Mucosa of descending colon (tissue), 3 donors: Measurements from ENCODE around the gene FGF1. TPM values are rescaled to one million over a fixed set of nuclear protein-coding genes. Genes with fewer than 3 reads are reported as not detected.

Experiments used
- ATAC-seq: fragments of 200-7000 bp; cut with Tn5 transposase; one replicate; pipeline ENCODE4 v1.9.1; 2020; ENCODE audit warnings: mild to moderate bottlenecking, moderate library complexity
- DNase-seq, 3 donors: peaks; one replicate each; pipeline ENCODE4 v3.0.0-alpha.2; 2020
- H3K36me3 ChIP-seq: fragments of 200-600 bp; one replicate; pipeline ENCODE4 v1.8.0; 2021; ENCODE audit warnings: low read depth, mild to moderate bottlenecking
- H3K4me1 ChIP-seq: fragments of 200-600 bp; one replicate; pipeline ENCODE4 v1.8.0; 2021; ENCODE audit warnings: low read depth, mild to moderate bottlenecking
- H3K4me3 ChIP-seq: fragments of 200-600 bp; one replicate; pipeline ENCODE4 v1.8.0; 2021; ENCODE audit warnings: mild to moderate bottlenecking
- H3K9me3 ChIP-seq: fragments of 200-600 bp; one replicate; pipeline ENCODE4 v1.8.0; 2021; ENCODE audit warnings: mild to moderate bottlenecking
- intact Hi-C, 2 donors: fragments of 100-400 bp; cut with DNase I in 1 of 2; cut with micrococcal nuclease in 1 of 2; formaldehyde crosslinking; loops; one replicate each; pipeline versions ENCODE4 v1.11.0 to v1.11.1; 2022; cut with DNase I, micrococcal nuclease
- total RNA-seq, 3 donors: library from RNA; stranded (reverse); fragmentation: NEBNext Ultra II Directional in 2 of 3; extraction: Animal tissue kit (Norgen Biotek cat#: 25700) in 2 of 3; gene quantifications; one replicate each; pipeline versions ENCODE4 v1.2.1 to v1.2.4, GENCODE V29; 2021 to 2023
- TF ChIP-seq, protein P1 (sequence below): fragments of 200-600 bp; IDR thresholded peaks from one replicate; pipeline ENCODE4 v1.8.0; 2022; ENCODE audit warnings: antibody characterized with exemption, mild to moderate bottlenecking
- donor health status: DM: no; HTN: no; CAD: no; lungs with moderate emphysema.
- donor health status: DM: no; HTN: no; CAD: no.
- donor health status: DM: no; HTN: yes; CAD: no.

FGF1 gene
- total RNA-seq, 3 donors from 2014 or later = 0.31 to 3.5 (median 0.35) TPM

GRCh38 chr5:142544946-142545649, 140.8 kb downstream of the FGF1 start:
- Histone ChIP-seq H3K9me3 (no peaks in the 10 kb centered on the region), H3K4me3 (no peak overlapping the region), H3K36me3 (no peaks in the 10 kb centered on the region), H3K4me1 (no peaks in the 10 kb centered on the region)
- ATAC-seq (no peak), DNase-seq (no peak)
- intact Hi-C loops = loop anchor here in 1 of 2 donors (5.0 kb wide), 1 partner anchor 393 kb away; no protein-coding TSS in a partner anchor
- TF ChIP-seq, protein P1, sequence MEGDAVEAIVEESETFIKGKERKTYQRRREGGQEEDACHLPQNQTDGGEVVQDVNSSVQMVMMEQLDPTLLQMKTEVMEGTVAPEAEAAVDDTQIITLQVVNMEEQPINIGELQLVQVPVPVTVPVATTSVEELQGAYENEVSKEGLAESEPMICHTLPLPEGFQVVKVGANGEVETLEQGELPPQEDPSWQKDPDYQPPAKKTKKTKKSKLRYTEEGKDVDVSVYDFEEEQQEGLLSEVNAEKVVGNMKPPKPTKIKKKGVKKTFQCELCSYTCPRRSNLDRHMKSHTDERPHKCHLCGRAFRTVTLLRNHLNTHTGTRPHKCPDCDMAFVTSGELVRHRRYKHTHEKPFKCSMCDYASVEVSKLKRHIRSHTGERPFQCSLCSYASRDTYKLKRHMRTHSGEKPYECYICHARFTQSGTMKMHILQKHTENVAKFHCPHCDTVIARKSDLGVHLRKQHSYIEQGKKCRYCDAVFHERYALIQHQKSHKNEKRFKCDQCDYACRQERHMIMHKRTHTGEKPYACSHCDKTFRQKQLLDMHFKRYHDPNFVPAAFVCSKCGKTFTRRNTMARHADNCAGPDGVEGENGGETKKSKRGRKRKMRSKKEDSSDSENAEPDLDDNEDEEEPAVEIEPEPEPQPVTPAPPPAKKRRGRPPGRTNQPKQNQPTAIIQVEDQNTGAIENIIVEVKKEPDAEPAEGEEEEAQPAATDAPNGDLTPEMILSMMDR = no peak

DNA sequence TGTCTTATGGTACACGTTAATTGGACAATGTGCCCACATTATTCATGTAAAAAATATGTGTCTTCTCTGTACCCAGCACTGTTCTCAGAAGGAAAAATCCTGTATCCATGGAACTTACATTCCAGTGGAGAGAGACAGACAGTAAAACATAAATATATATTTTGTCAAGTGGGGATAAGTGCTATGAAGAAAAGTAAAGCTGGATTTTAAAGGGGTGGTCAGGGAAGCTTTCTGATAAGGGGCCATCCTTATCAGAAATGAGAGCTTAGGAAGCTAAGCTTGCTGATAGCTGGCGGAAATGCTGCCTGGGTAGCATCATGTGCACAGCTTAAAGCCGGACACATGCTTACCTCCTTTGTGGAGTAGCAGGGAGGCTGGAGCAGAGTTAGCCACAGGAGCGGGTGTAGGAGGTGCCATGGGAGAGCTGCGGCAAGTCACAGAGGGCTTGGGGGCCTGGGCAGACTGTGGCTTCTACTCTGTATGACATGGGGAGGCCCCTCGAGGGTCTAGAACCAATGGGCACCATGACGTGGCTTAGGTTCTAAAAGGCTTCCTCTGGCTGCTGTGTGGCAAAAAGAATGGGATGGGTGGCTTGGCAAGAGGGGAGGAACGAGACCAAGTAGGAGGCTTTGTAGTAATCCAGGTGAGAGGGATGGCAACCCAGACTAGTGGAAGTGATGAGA, 141.7 kb downstream of the FGF1 start:
- Histone ChIP-seq H3K4me1 (no peaks in the 10 kb centered on the region), H3K4me3 (no peak overlapping the region), H3K9me3 (no peaks in the 10 kb centered on the region), H3K36me3 (no peaks in the 10 kb centered on the region)
- DNase-seq (no peak), ATAC-seq (no peak)
- intact Hi-C loops = no loop called here
- TF ChIP-seq, protein P1 = no peak

DNA sequence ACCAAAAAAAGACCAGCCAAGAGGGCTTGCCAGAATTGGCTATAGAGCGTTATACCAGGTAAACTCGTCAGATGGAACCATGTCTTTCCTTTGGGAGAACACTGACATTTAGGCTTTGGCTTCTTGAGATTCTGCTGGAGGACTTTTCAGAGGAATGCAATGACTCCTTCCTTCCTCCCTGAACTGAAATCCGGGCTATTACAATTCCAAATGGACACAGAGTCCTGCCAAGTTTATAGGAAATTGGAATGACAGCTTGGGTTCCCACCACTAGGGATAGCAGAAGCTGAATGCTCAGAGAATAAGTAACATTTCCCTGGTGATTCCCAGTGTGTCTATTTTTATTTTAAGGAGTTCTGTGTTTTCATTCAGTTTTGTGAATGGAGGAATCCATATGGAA, 143.0 kb downstream of the FGF1 start:
- intact Hi-C loops = no loop called here
- TF ChIP-seq, protein P1 = no peak
- Histone ChIP-seq H3K4me1 (no peaks in the 10 kb centered on the region), H3K9me3 (no peaks in the 10 kb centered on the region), H3K36me3 (no peaks in the 10 kb centered on the region), H3K4me3 (no peak overlapping the region)
- DNase-seq = no peak
- no peak for ATAC-seq

Other genes starting within 250 kb of the FGF1 start
- 10 to 100 TPM; 52.9 to 96.0 (median 67.8) TPM for gene ARHGAP26, start 84.3 kb upstream of the FGF1 start, total RNA-seq